Lung (tissue), 12 donors: ENCODE results near the gene GNPTAB. TPM values are rescaled to one million over a fixed set of nuclear protein-coding genes. Genes with fewer than 3 reads are reported as not detected.

Experiments
- ATAC-seq: fragments of 200-7000 bp; cut with Tn5 transposase; one replicate; pipeline ENCODE4 v1.9.1; 2020; ENCODE audit warnings: moderate number of reproducible peaks; ENCODE audit not compliant: insufficient read depth, low FRiP score
- DNase-seq, 3 donors: peaks; one replicate each; pipeline ENCODE4 v3.0.0-alpha.2; 2013 to 2017
- H3K27ac ChIP-seq, 2 donors: one replicate each; pipeline ENCODE4 v1.5.1; 2013; ENCODE audit warnings: mild to moderate bottlenecking in 2 of 2, moderate library complexity in 2 of 2, control low read depth in 1 of 2, inconsistent platforms in 1 of 2, low read depth in 1 of 2, low read length in 1 of 2
- H3K27me3 ChIP-seq, 3 donors: one replicate each; pipeline ENCODE4 v1.5.1; 2013; ENCODE audit warnings: low read length in 2 of 3; ENCODE audit not compliant: control insufficient read depth in 3 of 3, insufficient read depth in 3 of 3
- H3K36me3 ChIP-seq, 4 donors: one replicate each; pipeline ENCODE4 v1.5.1; 2013; ENCODE audit warnings: low read length in 4 of 4, mild to moderate bottlenecking in 1 of 4, moderate library complexity in 1 of 4; ENCODE audit not compliant: control insufficient read depth in 4 of 4, insufficient read depth in 4 of 4
- H3K4me1 ChIP-seq, 5 donors: one replicate each; pipeline ENCODE4 v1.5.1; 2013; ENCODE audit warnings: low read length in 5 of 5, mild to moderate bottlenecking in 2 of 5, moderate library complexity in 1 of 5; ENCODE audit not compliant: control insufficient read depth in 5 of 5, insufficient read depth in 5 of 5
- H3K4me3 ChIP-seq: one replicate; pipeline ENCODE4 v1.5.1; 2013; ENCODE audit warnings: mild to moderate bottlenecking, control low read depth, moderate library complexity
- H3K9ac ChIP-seq, 2 donors: one replicate each; pipeline ENCODE4 v1.5.1; 2013; ENCODE audit warnings: low read length in 2 of 2, control low read depth in 1 of 2; ENCODE audit not compliant: insufficient read depth in 1 of 2
- H3K9me3 ChIP-seq, 4 donors: one replicate each; pipeline ENCODE4 v1.5.1; 2013; ENCODE audit warnings: low read length in 3 of 4, mild to moderate bottlenecking in 1 of 4, moderate library complexity in 1 of 4; ENCODE audit not compliant: control insufficient read depth in 4 of 4, insufficient read depth in 3 of 4
- CTCF ChIP-seq: IDR thresholded peaks from 2 replicates; pipeline ENCODE4 v1.5.1; 2012; ENCODE audit warnings: mild to moderate bottlenecking; ENCODE audit errors: control extremely low read depth, extremely low read depth
- WGBS, 2 donors: extraction: QIAGEN DNeasy Blood & Tissue Kit; methylation state at CpG; one replicate each; pipeline ENCODE4 v1.1.7; 2013; 5-methylcytosine and 5-hydroxymethylcytosine counted together
- polyA plus RNA-seq, 2 donors: library from polyadenylated mRNA; stranded (reverse); fragments of 200-250 nt; gene quantifications; one replicate each; pipeline ENCODE4 v1.2.1, GENCODE V29; 2013
- total RNA-seq, 2 donors: library from RNA; depleted of rRNA in 1 of 2; stranded (reverse); fragments of >200 nt in 1 of 2; gene quantifications; one replicate each; pipeline ENCODE4 v1.2.1, GENCODE V29; 2014 to 2021
- donor health status: control.
- donor health status: control.
- donor health status: Bipolar disorder and iron deficiency.
- donor health status: healthy.
- donor health status: DM: yes; HTN: yes; CAD: no.

GNPTAB gene
- total and polyA plus RNA-seq, 4 donors, result 14.8 to 74.3 (median 39.9) TPM

- Histone ChIP-seq H3K9me3 (no peaks in the 10 kb centered on the region), H3K4me3 (no peak overlapping the region), H3K36me3 (peaks cover 7 to 34% (median 12%) of the 10 kb centered on the region in 4 donors), H3K27ac (no peak overlapping the region), H3K27me3 (no peaks in the 10 kb centered on the region), H3K4me1 (peaks cover 0 to 4% (median 0%) of the 10 kb centered on the region in 5 donors), H3K9ac (no peak overlapping the region)
- TF ChIP-seq CTCF, result no peak
- no peak for ATAC-seq
- DNase-seq, result no peak
- WGBS, 2 donors, result 90 to 97% methylated on average over 2 of the region's 2 CpGs
Observed at GRCh38 chr12:101768781-101769180, 62.0 kb downstream of the GNPTAB start.

- Histone ChIP-seq H3K9ac (no peak overlapping the region), H3K9me3 (no peaks in the 10 kb centered on the region), H3K4me1 (peaks cover 0 to 4% (median 0%) of the 10 kb centered on the region in 5 donors), H3K4me3 (no peak overlapping the region), H3K27me3 (no peaks in the 10 kb centered on the region), H3K27ac (no peak overlapping the region), H3K36me3 (peaks cover 7 to 34% (median 12%) of the 10 kb centered on the region in 4 donors)
- ATAC-seq (no peak), DNase-seq (no peak)
- no peak for TF ChIP-seq CTCF
- WGBS, 2 donors, result 91 to 95% methylated on average over 1 of the region's 1 CpG
Observed at GRCh38 chr12:101767537-101767936, 63.2 kb downstream of the GNPTAB start.

GRCh38 chr12:101764051-101764792 lies 66.5 kb downstream of the GNPTAB start:
- H3K36me3 ChIP-seq, result peaks cover 3 to 23% (median 12%) of the 10 kb centered on the region in 4 donors
- no peak overlapping the region for H3K27ac ChIP-seq
- H3K9ac ChIP-seq, result no peak overlapping the region
- H3K4me3 ChIP-seq, result no peak overlapping the region
- H3K27me3 ChIP-seq, result no peaks in the 10 kb centered on the region
- H3K9me3 ChIP-seq, result no peaks in the 10 kb centered on the region
- no peak for TF ChIP-seq CTCF
- ATAC-seq (no peak), DNase-seq (peak in 2 of 3 donors; percentile 31 to 70)
- 70 to 78% methylated on average over 5 of the region's 5 CpGs for WGBS, 2 donors
- peaks cover 0 to 4% (median 0%) of the 10 kb centered on the region in 5 donors for H3K4me1 ChIP-seq
